LoVo (cell line): ENCODE results near the gene SYNGR1.
"Not testable (repeated sequence)": the region's sequence is repeated elsewhere in the genome, so short reads cannot be mapped to it uniquely, and the experiment has no call there.

Source experiments
- DNase-seq: peaks from one replicate; pipeline ENCODE4 v3.0.0-alpha.2; 2016; ENCODE audit warnings: low spot score

Gene SYNGR1

DNA sequence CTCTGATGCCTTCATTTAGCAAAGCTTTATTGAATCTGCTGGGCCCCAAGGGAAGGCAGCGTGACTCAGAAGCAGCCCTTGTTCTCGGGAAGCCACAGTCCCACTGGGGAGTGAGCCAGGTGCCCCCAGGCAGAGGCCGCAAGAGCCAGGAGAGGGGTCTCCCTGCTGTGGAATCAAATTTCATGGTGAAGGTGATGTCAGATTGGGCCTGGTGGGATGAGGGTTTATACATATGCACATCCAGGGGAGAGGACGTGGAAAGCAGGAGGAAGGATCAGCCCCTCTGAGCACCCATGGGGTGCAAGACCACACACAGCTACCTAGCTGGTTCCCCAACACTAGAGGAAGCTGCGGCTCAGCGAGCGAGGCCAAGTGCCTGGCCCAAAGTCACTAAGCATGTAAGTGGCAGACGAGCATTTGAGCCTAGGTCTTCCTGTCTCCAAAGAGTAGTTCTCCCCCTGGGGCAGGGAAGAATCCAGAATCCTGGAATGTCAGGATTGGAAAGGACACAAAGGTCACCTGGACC is 2.0 kb downstream of the SYNGR1 start:
- no peak for DNase-seq

DNA sequence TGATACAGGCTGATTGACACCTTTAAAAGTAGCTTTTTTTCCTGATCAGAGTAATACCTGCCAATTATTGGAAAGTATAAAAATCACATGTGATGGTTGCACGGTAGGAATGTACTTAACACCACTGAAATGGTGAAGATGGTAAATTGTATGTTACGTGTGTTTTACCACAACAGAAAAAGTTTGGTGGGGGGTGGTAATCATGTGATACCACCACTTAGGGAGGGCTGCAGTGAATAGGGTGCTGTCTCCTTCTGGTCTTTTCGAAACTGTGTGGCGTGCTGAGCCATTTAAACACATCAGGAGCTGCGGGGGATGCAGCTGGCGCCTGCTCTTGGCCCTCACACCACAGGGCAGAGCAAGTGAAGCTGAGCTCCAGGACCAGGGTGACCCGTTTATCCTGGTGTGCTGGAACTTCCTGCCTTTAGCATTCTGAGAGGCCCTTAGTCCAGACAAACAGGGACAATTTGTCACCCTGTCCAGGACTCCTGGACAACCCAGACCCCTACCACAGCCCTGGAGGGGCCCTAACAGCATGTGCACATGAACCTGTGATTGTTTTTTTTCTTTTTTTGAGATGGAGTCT is 2.6 kb downstream of the SYNGR1 start:
- no peak for DNase-seq

DNA sequence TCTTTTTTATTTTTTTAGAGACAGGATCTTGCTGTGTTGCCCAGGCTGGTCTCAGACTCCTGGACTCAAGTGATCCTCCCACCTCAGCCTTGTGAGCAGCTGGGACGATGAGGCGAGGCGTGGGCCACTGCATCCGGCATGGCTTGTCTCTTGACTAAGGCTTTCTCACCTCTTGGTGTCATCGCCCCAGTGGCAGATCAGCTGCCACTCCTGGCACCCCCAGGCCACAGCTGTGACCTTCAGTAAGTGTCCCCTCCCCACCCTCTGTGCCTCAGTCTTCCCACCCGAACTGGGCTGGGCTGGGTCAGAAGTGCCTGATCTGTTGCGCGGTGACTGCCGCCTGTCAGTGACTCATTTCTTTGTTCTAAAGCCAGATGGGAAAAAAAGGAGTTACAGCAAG is 3.6 kb downstream of the SYNGR1 start:
- DNase-seq = no peak

DNA sequence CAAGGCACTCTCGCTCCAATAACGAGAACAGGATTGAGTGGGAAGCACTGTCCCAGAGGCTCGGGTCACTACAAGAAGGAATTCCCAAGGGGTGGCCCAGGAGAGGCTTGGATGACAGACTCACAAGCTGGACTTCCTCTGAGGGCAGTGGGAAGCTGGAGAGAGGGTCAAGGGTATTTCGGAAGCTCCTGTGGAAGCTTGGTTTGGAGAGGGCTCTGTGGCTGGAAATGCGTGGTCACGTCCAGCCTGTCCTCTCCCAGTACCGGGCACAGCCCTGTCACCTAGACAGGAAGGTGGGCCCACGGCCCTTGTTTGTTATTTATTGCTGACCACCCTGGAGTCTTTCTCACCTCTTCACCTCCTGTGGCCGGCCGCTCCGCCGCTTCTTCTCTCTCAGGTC is 5.3 kb downstream of the SYNGR1 start:
- no peak for DNase-seq

DNA sequence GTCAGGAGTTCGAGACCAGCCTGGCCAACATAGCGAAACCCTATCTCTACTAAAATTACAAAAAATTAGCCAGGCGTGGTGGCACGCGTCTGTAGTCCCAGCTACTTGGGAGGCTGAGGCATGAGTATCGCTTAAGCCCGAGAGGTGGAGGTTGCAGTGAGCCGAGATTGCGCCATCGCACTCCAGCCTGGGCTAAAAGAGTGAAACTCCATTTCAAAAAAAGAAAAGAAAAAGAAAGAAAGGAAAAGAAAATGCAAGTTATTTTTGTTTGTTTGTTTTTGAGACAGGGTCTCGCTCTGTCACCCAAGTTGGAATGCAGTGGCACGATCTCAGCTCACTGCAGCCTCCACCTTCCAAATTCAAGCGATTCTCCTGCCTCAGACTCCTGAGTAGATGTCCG is 6.0 kb downstream of the SYNGR1 start:
- DNase-seq = not testable (repeated sequence)

DNA sequence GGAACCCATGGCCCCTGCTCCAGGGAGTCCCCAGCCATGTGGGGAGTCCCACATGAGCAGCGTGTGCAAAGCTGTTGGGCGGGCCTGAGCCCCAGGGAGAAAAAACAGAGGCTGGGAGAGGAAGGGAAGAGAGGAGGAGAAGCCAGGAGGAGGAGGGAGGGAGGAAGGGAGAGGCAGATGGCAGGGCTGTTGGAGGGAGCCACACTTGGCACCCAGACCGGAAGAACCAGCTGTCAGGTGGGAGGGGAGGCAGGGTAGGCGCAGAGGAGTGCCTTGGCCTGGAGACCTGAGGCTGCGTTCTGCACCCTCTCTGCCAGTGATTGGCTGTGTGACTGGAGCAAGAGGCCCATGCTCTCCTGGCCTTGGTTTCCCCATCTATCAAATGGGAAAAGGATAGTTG is 6.7 kb downstream of the SYNGR1 start:
- no peak for DNase-seq

DNA sequence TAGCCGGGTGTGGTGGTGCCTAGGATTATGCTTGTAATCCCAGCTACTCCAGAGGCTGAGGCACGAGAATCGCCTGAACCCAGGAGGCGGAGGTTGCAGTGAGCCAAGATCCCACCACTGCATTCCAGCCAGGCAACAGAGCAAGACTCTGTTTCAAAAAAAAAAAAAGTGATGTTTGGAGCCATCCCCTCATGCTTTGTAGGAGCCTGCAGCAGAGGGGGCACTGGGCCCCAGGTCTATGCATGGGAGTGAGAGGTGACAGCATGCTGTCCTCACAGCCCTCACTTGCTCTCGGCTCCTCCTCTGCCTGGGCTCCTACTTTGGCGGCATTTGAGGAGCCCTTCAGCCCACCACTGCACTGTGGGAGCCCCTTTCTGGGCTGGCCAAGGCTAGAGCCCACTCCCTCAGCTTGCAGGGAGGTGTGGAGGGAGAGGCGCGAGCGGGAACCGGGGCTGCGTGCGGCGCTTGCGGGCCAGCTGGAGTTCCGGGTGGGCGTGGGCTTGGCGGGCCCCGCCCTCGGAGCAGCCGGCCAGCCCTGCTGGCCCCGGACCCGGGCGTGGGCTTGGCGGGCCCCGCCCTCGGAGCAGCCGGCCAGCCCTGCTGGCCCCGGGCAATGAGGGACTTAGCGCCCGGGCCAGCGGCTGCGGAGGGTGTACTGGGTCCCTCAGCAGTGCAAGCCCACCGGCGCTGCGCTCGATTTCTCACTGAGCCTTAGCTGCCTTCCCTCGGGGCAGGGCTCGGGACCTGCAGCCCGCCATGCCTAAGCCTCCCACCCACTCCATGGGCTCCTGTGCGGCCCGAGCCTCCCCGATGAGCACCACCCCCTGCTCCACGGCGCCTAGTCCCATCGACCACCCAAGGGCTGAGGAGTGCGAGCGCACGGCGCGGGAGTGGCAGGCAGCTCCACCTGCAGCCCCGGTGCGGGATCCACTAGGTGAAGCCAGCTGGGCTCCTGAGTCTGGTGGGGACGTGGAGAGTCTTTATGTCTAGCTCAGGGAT is 7.6 kb downstream of the SYNGR1 start:
- DNase-seq = not testable (repeated sequence)

DNA sequence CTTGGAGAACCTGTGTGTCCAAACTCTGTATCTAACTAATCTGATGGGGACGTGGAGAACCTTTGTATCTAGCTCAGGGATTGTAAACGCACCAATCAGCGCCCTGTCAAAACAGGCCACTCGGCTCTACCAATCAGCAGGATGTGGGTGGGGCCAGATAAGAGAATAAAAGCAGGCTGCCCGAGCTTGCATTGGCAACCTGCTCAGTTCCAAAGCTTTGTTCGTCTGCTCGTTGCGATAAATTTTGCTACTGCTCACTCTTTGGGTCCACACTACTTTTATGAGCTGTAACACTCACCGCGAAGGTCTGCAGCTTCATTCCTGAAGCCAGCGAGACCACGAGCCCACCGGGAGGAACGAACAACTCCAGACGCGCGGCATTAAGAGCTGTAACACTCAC is 8.4 kb downstream of the SYNGR1 start:
- DNase-seq = not testable (repeated sequence)

DNA sequence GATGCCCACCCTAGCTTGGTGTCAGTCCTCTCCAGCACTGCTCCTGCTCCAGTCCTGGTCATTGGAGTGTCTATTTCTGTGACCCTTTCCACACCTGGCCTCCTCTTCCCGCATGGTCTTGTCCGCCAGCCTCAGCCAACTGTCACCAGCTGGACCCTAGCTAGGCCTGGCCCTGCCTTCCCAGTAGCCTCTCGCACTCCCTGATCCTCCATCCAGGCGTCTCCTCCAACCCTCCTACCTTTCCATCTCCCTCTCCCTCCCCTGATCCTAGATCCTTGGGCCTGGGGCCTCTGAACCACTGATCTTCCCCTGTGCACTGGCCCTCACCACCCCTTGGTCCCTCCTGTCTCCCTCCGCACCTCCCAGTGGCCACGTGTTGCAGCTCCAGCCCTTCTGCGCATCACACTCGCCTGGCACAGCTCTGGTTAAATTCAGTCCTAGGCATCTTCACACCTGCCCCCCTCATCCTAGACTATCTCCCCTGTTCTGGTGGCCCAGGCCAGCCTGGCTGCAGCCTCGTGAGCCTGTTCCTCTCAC is 9.9 kb downstream of the SYNGR1 start:
- DNase-seq = no peak

DNA sequence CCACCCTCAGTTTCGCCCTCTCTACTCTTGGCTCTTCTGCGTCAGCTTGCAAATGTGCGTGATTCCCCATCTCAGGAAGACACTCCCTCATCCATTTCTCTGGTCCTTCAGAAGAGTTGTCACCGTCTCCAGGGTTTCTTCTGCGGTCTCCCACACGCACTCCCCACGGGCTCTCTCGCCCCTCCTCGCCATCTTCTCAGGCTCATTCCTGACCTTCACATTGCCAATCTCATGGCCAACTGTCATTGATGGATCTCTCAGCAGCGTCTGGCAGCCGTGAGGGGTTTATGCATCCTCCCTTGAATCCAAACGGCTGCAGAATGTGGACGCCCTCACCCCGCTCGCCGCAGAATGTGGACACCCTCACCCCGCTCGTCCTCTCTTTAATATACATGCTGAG is 10.5 kb downstream of the SYNGR1 start:
- no peak for DNase-seq

DNA sequence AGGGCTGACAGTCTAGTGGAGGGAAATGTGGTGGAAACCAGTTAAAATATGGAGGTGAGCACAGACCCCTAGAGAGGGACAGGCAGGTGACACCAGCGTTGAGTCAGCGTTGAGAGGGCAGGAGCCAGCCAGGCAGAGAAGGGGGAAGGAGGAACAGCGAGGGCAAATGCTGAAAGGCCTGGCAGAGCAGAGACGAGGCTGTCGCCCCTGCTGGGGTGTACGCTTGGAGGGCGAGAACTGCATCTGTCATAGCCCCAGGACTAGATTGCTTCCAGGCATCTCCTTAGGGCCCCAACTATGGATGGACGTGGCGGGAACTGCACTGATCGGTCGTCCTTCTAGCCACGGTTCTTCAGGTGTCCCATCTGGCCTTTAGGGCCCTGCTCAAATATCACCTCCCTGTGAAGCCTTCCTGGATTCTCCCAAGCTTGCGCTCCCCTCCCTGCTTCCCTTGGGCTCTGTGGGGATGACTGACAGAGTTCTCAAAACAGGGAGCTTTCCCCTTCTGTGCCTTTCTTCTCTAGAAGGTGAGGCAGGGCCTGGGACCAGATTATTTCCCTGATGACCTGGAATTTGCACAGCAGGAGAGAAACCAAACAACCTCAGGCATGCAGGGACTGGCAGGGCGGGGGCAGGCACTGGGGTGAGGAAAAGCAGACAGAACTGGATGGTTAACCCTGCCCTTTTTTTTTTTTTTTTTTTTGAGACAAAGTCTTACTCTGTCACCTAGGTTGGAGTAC is 11.1 kb downstream of the SYNGR1 start:
- peak; percentile 65 for DNase-seq

DNA sequence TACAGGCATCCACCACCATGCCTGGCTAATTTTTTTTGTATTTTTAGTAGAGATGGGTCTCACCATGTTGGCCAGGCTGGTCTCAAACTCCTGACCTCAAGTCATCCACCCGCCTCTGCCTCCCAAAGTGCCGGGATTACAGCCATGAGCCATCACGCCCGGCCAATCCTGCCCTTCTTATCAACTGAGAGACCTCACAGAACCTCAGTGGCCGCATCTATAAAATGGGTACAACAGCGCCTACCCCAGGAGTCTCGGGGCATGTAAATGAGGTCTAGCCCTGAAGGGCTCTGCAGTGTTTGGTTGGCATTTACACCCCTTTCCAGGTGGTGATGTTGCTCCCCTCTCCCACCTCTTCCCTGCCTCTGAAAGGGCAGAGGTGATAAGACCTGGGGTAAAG is 11.7 kb downstream of the SYNGR1 start:
- no peak for DNase-seq

DNA sequence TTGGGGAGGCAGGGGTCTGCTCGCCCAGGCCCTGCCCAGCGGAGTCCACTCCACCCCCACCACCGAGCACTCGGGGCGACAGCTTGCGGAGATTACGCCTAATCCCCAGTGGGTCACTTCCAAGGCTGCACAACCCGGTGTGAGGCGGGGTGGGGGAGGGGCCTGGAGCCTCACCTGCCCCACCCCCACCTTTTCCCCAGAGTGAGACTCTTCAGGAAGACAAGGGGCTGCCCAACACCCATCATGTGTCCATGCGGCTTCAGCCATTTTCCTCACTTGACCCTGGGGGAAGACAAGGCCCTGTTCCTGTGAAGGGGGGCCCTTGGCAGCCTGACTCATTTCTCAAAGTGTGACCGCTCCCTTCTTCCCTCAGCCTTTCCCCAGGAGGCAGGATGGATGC is 12.5 kb downstream of the SYNGR1 start:
- DNase-seq = no peak

DNA sequence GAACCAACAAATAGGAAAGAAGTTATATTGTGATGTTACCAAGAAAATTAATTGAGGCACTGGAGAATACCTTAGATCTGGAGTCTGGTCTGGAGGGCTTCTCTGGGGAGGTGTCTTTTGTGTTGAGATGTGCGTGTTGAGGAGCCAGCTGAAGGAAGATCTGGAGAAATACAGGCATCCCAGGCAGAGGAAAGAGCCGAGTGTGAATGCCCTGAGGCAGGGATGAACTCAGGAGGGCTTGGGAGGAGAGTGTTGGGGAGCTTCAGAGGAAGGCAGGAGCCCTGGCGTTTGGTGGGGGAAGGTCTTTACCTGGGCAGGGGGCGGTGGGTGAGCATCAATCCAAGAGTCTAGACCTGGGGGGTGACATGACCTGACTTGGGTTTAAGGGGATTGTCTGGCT is 13.1 kb downstream of the SYNGR1 start:
- DNase-seq = no peak

DNA sequence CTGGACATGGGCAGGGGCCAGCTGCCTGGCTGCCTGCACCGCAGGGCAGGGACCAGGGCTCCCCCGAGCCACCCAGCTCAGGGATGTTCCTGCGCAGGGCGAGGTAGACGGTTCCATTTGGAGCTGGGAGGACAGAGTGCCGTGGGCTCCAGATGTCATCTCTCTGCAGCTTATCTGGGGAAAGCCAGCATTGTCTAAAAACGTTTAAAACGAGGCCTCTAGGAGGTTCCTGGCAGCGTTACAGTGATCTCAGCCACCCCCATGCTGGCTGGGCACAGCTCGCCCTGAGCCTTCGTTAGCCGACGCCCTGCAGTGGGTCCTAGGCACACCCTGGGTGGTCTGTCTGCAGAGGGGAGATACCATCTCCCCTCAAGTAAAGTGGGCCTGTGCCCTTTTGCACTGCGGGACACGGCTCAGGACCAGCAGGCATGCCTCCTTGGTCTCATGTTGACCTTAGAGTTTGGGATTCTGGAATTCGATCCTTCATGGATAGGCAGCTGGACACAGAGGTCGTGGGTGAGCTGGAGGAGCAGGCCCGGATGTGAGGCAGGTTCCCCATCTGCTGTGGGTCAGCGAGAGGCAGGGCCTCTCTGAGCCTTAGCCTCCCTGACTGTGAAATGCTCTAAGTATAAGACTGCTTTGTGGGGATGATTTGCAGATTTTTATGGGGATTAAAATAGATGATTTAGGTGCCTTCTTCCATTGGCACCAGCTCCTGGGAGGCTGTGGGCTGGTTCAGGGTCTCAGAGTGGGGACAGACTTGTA is 14.1 kb downstream of the SYNGR1 start:
- DNase-seq = no peak

DNA sequence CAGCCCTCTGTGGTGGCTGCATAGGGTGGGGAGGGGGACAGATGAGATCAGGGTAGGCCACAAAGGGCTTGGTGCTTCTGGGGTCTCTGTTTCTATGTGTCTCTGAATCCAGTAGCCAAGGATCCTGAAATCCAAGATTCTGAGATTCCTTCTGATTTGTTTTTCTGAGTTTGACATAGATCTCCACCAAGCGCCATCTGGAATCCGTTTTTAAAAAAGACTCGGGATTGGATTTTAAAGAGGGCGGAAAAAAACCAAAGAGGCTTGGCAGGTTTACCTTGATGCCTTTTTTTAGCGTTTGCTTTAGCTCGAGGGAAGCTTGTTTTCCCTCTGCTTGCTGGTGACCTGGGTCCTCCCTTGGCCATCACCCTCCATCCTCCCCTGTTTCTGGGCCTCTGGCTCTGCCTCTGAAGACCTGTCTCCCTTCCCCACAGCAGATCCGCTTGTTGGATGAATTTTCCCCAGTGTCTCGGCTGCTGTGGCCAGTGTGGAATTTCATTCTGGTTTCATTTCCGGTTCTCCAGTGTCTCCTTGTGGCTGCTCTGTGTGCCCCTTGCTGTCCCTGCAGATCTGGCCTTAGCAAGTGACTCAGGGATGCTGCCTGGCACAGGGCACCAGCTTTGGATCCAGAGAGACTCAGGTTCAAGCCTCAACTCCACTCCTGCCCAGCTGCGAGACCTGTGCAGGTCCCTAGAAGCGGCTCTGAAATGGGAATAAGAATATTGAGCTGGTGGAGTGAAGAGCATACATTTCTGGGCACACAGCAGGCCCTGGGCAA is 15.1 kb downstream of the SYNGR1 start:
- no peak for DNase-seq

DNA sequence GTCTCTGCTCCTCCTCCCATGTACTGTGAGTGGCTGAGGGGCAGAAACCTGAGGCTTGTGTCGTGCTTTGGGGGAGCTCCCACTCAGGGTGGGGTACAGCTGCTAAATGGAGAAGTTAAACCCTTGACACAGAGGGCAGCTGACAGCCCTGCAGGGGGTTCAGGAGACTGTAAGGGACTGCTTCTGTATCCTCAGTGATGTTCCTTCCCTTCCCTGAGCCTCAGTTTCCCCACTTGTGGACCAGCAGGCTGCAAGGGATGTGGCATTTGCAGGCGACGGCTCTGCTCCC is 15.6 kb downstream of the SYNGR1 start:
- no peak for DNase-seq

DNA sequence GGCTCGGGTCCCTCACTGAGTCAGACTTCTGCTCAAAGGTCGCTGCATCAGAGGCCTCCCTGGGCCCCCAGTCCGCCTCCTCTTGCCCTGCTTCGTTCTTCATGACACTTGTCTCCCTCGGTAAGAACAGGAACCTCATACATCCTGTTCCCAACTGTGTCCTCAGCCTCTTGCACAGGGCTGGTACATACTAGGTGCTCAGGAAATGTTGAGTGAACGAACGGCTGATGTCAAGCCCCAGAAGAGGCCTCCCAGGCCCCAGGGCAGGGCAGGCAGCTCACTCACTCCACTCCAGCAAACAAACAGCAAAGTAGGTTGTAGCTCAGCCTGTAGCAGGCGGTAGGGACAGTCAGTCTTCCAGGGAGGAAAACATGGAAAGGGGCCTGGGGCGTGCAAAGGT is 17.2 kb downstream of the SYNGR1 start:
- DNase-seq = no peak

DNA sequence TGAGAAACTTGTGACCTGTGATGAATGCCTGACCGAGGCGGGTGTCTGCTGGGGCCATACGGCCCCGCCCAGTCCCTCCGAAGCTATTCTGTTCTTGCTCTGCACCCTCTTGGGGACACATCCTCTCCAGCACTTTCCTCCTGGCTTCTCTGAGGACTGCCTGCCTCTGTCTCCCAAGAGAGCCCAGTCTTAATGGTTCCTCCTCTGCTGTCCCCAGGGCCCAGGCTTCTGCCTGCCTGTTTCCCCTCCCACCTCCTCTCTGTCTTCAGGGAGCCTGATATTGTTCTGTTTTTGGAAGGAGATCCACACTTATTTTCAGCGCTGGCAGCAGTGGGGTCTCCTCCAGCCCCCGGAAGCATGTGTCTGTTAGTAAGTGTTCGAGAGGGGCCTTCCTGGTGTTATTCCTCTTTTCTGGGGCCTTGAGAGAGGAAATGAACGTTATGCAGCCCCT is 18.7 kb downstream of the SYNGR1 start:
- no peak for DNase-seq

DNA sequence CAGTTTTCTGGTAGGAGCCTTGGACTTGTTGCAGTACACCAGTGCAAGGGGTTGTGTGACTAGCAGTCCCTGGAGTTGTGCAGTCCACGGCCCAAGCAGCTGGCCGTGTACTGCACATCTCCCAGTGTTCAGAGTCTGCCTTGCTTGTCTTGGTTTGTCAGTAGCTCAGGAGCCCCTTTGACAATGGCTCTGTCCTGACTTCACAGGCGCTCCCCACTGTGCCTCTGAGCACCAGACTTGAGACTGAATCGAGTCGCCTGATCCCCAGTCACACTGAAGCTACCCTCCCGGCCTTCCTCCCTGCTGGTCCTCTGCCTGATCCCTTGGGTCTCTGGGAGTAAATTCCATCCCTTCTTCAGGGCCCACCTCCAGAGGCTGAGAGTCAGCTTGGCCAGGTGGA is 19.4 kb downstream of the SYNGR1 start:
- no peak for DNase-seq

DNA sequence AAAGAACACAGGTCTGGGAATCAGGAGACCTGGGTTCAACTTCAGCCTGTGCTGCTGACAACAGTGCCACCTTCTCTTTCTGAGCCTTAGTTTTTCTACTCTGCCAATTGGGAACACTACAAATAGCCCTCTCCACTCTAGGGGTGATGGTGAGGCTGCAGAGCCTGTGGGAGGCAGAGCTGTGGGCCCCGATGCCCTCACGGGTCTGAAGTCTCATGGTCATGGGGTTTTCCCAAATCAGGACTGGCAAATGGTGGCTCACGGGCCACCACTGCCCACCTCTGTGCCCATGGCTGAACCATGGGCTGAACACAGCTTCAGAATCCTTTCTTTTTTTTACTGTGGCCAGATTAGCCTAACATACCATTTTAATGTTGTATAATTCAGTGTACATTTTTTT is 19.8 kb downstream of the SYNGR1 start:
- no peak for DNase-seq
